IMR-90 (cell line): Measurements from ENCODE around the gene GSG1L.

Experiments
- BHLHE40 ChIP-seq: fragments of 150-350 bp; IDR thresholded peaks from 2 replicates; pipeline ENCODE4 v1.6.1; 2016; ENCODE audit warnings: mild to moderate bottlenecking, low read depth, low read length
- CTCF ChIP-seq: conservative IDR thresholded peaks from 2 replicates; pipeline ENCODE4 v1.5.1; 2012; ENCODE audit warnings: mild to moderate bottlenecking, low read depth, low read length, improper control_type of control experiment
- MAZ ChIP-seq: IDR thresholded peaks from 2 replicates; pipeline ENCODE4 v1.6.1; 2012; ENCODE audit warnings: low read depth, mild to moderate bottlenecking, low read length, improper control_type of control experiment, moderate library complexity, borderline replicate concordance
- MXI1 ChIP-seq: IDR thresholded peaks from 2 replicates; pipeline ENCODE4 v1.6.1; 2012; ENCODE audit warnings: low read depth, mild to moderate bottlenecking, low read length, moderate library complexity, borderline replicate concordance
- POLR2A ChIP-seq: IDR thresholded peaks from 2 replicates; pipeline ENCODE4 v1.6.1; 2012; ENCODE audit warnings: mild to moderate bottlenecking, low read depth, low read length
- RAD21 ChIP-seq: IDR thresholded peaks from 2 replicates; pipeline ENCODE4 v1.6.1; 2012; ENCODE audit warnings: low read length, improper control_type of control experiment
- RCOR1 ChIP-seq: IDR thresholded peaks from 2 replicates; pipeline ENCODE4 v1.6.1; 2012; ENCODE audit warnings: mild to moderate bottlenecking, low read length, improper control_type of control experiment; ENCODE audit not compliant: insufficient replicate concordance
- SMC3 ChIP-seq: fragments of 150-350 bp; IDR thresholded peaks from 2 replicates; pipeline ENCODE4 v1.6.1; 2016; ENCODE audit warnings: low read depth, mild to moderate bottlenecking, antibody characterized with exemption, low read length, moderate library complexity
- USF2 ChIP-seq: fragments of 150-350 bp; IDR thresholded peaks from 2 replicates; pipeline ENCODE4 v1.6.1; 2017; ENCODE audit warnings: mild to moderate bottlenecking, antibody characterized with exemption, low read length, low read depth

- TF ChIP-seq CTCF (no peak), USF2 (no peak), SMC3 (no peak), POLR2A (no peak), RAD21 (no peak), MXI1 (no peak), MAZ (no peak), RCOR1 (no peak), BHLHE40 (no peak)
These were observed 308.5 kb downstream of the GSG1L start for GRCh38 chr16:27754788-27755690.
